Thyroid gland (tissue), 4 donors: ENCODE results near the gene RALGAPB.
"Not testable (repeated sequence)": the region's sequence is repeated elsewhere in the genome, so short reads cannot be mapped to it uniquely, and the experiment has no call there.

Experiments used
- CTCF ChIP-seq, 6 experiments: fragments of 200-600 bp in 3 of 6; fragments of 450-650 bp in 3 of 6; sonication (generic) in 3 of 6; IDR thresholded peaks; one replicate each; pipeline ENCODE4 v1.5.1; 2016 to 2019; ENCODE audit warnings: antibody characterized with exemption in 6 of 6, mild to moderate bottlenecking in 2 of 6, inconsistent platforms in 1 of 6, moderate library complexity in 1 of 6
- POLR2A ChIP-seq, 2 donors: fragments of 450-650 bp; IDR thresholded peaks; one replicate each; pipeline ENCODE4 v1.6.1; 2017; ENCODE audit warnings: antibody characterized with exemption in 2 of 2, mild to moderate bottlenecking in 2 of 2, moderate library complexity in 1 of 2

GRCh38 chr20:38592411-38592790 is 119.8 kb downstream of the RALGAPB start:
- TF ChIP-seq CTCF, POLR2A (IDR thresholded peaks at IDR 0.05): not testable (repeated sequence)
